ENCODE data around the gene PMF1.

The PMF1 gene

GRCh38 chr1:156212833-156213643 is at the start of gene PMF1:
Gene PMF1 (plus strand): TSS chr1:156213007. CDS start chr1:156213016, 9 bp downstream.
- peak; percentile 97 for DNase-seq (ENCODE audit: low spot score)
- no peak for TF ChIP-seq CTCF (IDR thresholded peaks at IDR 0.05; ENCODE audit: extremely low read depth, missing control alignments)

- no peak for DNase-seq (ENCODE audit: low spot score)
- no peak for TF ChIP-seq CTCF (IDR thresholded peaks at IDR 0.05; ENCODE audit: extremely low read depth, missing control alignments)
These were observed 49.1 kb upstream of the PMF1 start for GRCh38 chr1:156163712-156164111.

GRCh38 chr1:156164125-156164831 is 48.5 kb upstream of the PMF1 start:
- no peak for DNase-seq (ENCODE audit: low spot score)
- TF ChIP-seq CTCF (IDR thresholded peaks at IDR 0.05; ENCODE audit: extremely low read depth, missing control alignments): no peak

GRCh38 chr1:156165083-156165482 is 47.7 kb upstream of the PMF1 start:
- TF ChIP-seq CTCF (IDR thresholded peaks at IDR 0.05; ENCODE audit: extremely low read depth, missing control alignments): no peak
- DNase-seq (ENCODE audit: low spot score): no peak

GRCh38 chr1:156167536-156167935 is 45.3 kb upstream of the PMF1 start:
- TF ChIP-seq CTCF (IDR thresholded peaks at IDR 0.05; ENCODE audit: extremely low read depth, missing control alignments): no peak
- no peak for DNase-seq (ENCODE audit: low spot score)

- no peak for TF ChIP-seq CTCF (IDR thresholded peaks at IDR 0.05; ENCODE audit: extremely low read depth, missing control alignments)
- no peak for DNase-seq (ENCODE audit: low spot score)
These were observed 39.9 kb upstream of the PMF1 start for GRCh38 chr1:156172696-156173470.

All from GM20000 (cell line).